ENCODE measurements around the gene TBCCD1. TPM values are rescaled to one million over a fixed set of nuclear protein-coding genes. Genes with fewer than 3 reads are reported as not detected.
"Not testable (repeated sequence)": the region's sequence is repeated elsewhere in the genome, so short reads cannot be mapped to it uniquely, and the experiment has no call there.

The TBCCD1 gene
- total and polyA plus RNA-seq, 2 donors from 2014 or later: 6.2 to 13.3 TPM

DNA sequence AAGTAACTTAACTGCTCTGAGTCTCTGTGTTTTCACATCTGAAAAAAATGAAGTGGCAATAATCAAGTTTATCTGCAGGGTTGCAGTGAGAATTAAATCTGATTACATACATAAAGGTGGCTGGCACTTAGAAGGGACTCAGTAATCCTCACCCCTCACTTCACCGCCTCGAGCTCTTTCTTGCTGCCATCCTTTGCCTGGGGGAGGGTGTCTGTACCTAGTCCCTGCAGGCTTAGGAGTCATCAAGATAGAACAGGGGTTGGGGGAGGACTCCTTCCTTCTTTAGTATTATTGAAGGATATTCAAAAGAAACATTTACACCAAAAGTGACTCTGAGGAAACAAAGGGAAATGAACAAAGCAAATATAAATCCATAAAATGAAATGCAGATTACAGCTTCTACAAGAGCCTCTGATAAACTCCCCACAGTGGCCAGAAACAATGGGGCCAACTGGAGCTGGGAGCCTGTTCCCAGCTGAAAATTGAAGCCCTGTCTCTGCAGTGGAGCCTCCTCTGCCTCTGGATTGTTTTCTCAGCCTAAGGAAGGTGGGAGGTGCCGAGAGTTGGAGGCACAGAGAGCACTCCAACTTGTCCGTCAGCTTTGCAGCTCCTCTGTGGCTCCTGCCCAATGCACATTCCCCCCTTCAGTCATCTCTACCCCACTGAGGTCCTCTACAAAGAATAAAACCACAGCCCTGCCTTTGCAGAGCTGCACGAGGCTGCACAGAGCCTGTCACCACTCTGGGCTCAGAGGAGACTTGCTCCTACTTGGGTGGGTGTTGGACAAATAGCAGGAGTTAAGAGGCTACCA lies 64.8 kb downstream of the TBCCD1 start:
- Histone ChIP-seq H3K27ac (ENCODE audit: low read depth in 2 of 2, low read length in 2 of 2) (no peak overlapping the region), H3K36me3 (ENCODE audit: control insufficient read depth in 2 of 3, insufficient read depth in 3 of 3, low read length in 3 of 3) (no peaks in the 10 kb centered on the region), H3K9ac (ENCODE audit: low read length in 3 of 3) (no peak overlapping the region), H3K27me3 (ENCODE audit: control insufficient read depth, insufficient read depth, low read length) (no peaks in the 10 kb centered on the region), H3K9me3 (ENCODE audit: control insufficient read depth in 2 of 3, insufficient read depth in 1 of 3, low read length in 3 of 3) (no peaks in the 10 kb centered on the region), H3K4me1 (ENCODE audit: control insufficient read depth in 2 of 3, insufficient read depth in 2 of 3, low read depth in 1 of 3, low read length in 3 of 3) (no peaks in the 10 kb centered on the region), H3K4me3 (ENCODE audit: low read length in 3 of 3) (no peak overlapping the region)
- DNase-seq (peak in 1 of 5 donors; percentile 26), FAIRE-seq (no peak)
- TF ChIP-seq CTCF (IDR thresholded peaks at IDR 0.05; ENCODE audit: borderline replicate concordance, extremely low read depth, insufficient read depth): no peak
- intact Hi-C loops (cut with DNase I): no loop called here

DNA sequence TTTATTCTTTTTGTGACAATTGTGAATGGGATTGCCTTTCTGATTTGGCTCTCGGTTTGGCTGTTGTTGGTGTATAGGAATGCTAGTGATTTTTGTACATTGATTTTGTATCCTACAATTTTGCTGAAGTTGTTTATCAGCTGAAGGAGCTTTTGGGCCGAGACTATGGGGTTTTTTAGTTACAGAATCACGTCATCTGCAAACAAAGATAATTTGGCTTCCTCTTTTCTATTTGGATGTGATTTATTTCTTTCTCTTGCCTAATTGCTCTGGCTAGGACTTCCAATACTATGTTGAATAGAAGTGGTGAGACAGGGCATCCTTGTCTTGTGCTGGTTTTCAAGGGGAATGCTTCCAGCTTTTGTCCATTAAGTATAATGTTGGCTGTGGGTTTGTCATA lies 67.2 kb downstream of the TBCCD1 start:
- DNase-seq: not testable (repeated sequence)

GRCh38 chr3:186498022-186498421 lies 69.1 kb downstream of the TBCCD1 start:
- FAIRE-seq; intact Hi-C loops (cut with DNase I); H3K9me3 ChIP-seq (ENCODE audit: control insufficient read depth in 2 of 3, insufficient read depth in 1 of 3, low read length in 3 of 3); H3K27ac ChIP-seq (ENCODE audit: low read depth in 2 of 2, low read length in 2 of 2); H3K36me3 ChIP-seq (ENCODE audit: control insufficient read depth in 2 of 3, insufficient read depth in 3 of 3, low read length in 3 of 3); H3K4me3 ChIP-seq (ENCODE audit: low read length in 3 of 3); DNase-seq; H3K9ac ChIP-seq (ENCODE audit: low read length in 3 of 3); H3K27me3 ChIP-seq (ENCODE audit: control insufficient read depth, insufficient read depth, low read length): not testable (repeated sequence)
- peaks cover 0 to 11% (median 6%) of the 10 kb centered on the region in 3 donors for H3K4me1 ChIP-seq (ENCODE audit: control insufficient read depth in 2 of 3, insufficient read depth in 2 of 3, low read depth in 1 of 3, low read length in 3 of 3)

More for the DNA sequence above, 67.2 kb downstream of the TBCCD1 start:
- intact Hi-C loops (cut with DNase I); FAIRE-seq; H3K27me3 ChIP-seq (ENCODE audit: control insufficient read depth, insufficient read depth, low read length); H3K4me3 ChIP-seq (ENCODE audit: low read length in 3 of 3); H3K9me3 ChIP-seq (ENCODE audit: control insufficient read depth in 2 of 3, insufficient read depth in 1 of 3, low read length in 3 of 3); H3K27ac ChIP-seq (ENCODE audit: low read depth in 2 of 2, low read length in 2 of 2); H3K36me3 ChIP-seq (ENCODE audit: control insufficient read depth in 2 of 3, insufficient read depth in 3 of 3, low read length in 3 of 3); H3K9ac ChIP-seq (ENCODE audit: low read length in 3 of 3): not testable (repeated sequence)
- peaks cover 0 to 11% (median 6%) of the 10 kb centered on the region in 3 donors for H3K4me1 ChIP-seq (ENCODE audit: control insufficient read depth in 2 of 3, insufficient read depth in 2 of 3, low read depth in 1 of 3, low read length in 3 of 3)

DNA sequence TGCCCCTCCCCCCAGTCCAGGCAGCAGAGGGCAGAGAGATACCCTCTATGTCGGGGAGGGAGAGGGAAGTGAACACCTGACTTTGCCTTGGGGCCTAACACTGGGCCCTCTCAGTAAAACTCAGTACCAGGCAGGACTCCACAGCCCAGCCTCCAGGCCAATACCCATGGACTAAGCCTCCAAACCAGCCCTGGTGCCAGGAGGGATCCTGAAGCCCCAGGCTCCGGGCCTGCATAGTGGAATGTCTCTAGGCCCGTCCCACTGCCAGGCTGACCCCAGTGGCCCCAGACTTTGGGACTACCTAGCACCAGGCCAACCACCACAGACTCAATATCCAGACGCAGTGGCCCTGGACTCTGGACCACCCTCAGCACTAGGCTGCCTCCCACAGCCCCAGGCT lies 69.5 kb downstream of the TBCCD1 start:
- H3K9ac ChIP-seq (ENCODE audit: low read length in 3 of 3): no peak overlapping the region
- no peak overlapping the region for H3K4me3 ChIP-seq (ENCODE audit: low read length in 3 of 3)
- H3K4me1 ChIP-seq (ENCODE audit: control insufficient read depth in 2 of 3, insufficient read depth in 2 of 3, low read depth in 1 of 3, low read length in 3 of 3): peaks cover 0 to 11% (median 6%) of the 10 kb centered on the region in 3 donors
- DNase-seq (no peak), FAIRE-seq (no peak)
- intact Hi-C loops (cut with DNase I): no loop called here
- H3K36me3 ChIP-seq (ENCODE audit: control insufficient read depth in 2 of 3, insufficient read depth in 3 of 3, low read length in 3 of 3): no peaks in the 10 kb centered on the region
- no peak overlapping the region for H3K27ac ChIP-seq (ENCODE audit: low read depth in 2 of 2, low read length in 2 of 2)
- H3K27me3 ChIP-seq (ENCODE audit: control insufficient read depth, insufficient read depth, low read length): no peaks in the 10 kb centered on the region
- H3K9me3 ChIP-seq (ENCODE audit: control insufficient read depth in 2 of 3, insufficient read depth in 1 of 3, low read length in 3 of 3): no peaks in the 10 kb centered on the region
- TF ChIP-seq CTCF (IDR thresholded peaks at IDR 0.05; ENCODE audit: borderline replicate concordance, extremely low read depth, insufficient read depth): no peak
